HG03432 (cell line): Measurements from ENCODE around the gene VWA2.

Experiments used
- ATAC-seq: cut with Tn5 transposase; IDR thresholded peaks from one replicate; pipeline ENCODE4 v1.9.1; 2021; ENCODE audit warnings: mild to moderate bottlenecking, moderate library complexity; ENCODE audit not compliant: unreplicated experiment

Gene VWA2, protein sequence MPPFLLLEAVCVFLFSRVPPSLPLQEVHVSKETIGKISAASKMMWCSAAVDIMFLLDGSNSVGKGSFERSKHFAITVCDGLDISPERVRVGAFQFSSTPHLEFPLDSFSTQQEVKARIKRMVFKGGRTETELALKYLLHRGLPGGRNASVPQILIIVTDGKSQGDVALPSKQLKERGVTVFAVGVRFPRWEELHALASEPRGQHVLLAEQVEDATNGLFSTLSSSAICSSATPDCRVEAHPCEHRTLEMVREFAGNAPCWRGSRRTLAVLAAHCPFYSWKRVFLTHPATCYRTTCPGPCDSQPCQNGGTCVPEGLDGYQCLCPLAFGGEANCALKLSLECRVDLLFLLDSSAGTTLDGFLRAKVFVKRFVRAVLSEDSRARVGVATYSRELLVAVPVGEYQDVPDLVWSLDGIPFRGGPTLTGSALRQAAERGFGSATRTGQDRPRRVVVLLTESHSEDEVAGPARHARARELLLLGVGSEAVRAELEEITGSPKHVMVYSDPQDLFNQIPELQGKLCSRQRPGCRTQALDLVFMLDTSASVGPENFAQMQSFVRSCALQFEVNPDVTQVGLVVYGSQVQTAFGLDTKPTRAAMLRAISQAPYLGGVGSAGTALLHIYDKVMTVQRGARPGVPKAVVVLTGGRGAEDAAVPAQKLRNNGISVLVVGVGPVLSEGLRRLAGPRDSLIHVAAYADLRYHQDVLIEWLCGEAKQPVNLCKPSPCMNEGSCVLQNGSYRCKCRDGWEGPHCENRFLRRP

DNA sequence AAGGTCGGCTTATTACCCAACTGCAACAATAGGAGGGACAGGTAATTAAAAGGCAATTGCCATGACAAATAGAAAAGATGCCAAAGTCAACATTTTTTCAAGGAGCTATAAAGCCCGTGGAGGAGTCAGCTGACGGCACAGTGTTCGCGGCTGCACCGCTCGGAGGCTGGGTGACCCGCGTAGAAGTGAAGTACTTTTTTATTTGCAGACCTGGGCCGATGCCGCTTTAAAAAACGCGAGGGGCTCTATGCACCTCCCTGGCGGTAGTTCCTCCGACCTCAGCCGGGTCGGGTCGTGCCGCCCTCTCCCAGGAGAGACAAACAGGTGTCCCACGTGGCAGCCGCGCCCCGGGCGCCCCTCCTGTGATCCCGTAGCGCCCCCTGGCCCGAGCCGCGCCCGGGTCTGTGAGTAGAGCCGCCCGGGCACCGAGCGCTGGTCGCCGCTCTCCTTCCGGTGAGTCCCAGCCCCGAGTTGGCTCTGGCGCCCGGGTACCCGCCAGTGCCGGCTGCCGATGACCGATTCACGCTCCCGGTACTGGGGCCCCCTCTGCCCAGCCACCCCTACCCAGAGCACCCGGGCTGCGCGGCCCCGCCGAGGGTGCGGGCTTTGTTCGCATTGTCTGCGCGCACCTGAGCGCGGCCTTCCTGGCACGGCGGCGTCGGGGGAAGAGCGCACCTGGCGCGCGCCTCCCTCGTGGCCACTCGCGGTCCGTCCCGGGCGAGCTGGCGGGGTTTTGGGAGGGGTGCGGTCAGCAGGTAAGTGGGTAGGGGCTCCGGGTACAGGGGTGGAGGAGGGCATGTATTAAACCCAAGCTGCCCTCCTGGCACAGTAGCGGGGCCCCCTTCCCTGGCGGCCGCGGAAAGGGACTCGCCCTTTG lies at the start of gene VWA2:
Gene VWA2 (plus strand): TSS at position 138 of the 877 bp plus-strand sequence. CDS start 9,460 bp downstream, outside the sequence.
- peak; percentile 57 for ATAC-seq

DNA sequence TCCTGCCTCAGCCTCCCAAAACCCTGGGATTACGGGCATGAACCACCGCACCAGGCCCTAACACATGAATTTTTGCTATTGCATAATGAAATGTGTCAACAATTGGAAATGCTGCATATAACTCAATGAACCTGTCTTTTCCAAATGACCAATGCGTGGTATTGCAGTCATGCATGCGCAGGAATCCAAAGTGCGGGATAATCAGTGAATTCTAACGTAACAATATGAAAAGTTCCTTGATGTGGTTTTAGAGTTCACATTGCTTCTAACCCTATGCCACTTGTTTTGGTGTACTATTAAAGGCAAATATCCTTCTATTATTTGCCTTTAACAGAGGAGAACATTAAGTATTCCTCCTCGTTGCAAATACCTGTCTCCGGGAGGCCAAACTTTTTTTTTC lies 49.4 kb upstream of the VWA2 start:
- ATAC-seq = no peak

DNA sequence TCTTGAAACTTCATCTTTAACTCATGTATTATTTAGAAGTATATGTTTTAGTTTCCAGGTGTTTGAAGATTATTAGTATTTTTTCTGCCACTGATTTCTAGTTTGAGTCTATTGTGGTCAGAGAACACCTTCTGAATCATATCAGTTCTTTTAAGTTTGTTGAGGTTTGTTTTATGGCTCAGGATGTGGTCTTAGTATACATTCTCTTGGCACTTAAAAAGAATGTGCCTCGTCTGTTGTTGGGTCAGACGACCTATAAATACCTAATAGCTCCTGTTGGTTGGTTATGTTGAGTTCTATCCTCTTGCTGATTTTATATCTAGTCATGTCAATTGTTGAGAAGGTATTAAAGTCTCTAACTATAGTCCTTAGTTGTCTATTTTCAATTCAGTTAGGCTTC lies 44.0 kb upstream of the VWA2 start:
- peak; percentile 96 for ATAC-seq

DNA sequence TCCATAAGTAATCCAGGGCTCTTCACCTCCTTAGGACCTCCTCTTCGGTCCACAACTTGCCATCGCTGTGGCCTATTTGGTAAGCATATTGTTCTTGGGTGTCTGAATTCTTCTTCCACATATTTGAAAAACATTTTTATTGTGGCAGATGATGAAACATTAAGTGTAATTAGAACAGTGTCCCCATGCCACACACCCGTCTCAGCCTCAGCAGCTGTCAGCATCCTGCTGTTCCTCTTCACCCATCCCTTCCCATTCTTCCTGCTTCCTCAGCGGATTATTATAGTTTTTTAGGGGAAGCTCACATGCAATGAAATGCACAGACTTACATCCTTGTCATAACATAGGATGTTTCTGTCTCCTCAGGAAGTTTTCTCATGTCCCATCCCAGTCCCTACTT lies 39.8 kb upstream of the VWA2 start:
- no peak for ATAC-seq

DNA sequence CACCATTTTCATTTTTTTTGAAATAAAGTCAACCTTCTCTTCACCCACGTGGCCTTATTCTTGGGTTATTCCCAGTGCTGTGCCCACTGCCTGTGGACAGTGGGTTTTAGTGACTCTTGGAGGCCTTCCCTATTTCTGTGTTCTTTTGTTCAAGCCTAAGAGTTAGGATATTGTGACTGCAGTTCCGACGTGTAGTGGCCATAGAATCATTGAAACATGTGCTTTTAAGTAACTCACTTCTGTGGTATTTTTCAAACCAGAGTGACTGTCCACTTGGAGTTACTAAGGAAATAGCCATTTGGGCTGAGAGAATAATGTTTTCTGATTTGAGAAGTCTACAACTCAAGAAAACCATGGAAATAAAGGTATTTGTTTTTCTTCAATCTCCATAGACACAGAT lies 36.2 kb upstream of the VWA2 start:
- ATAC-seq = no peak

DNA sequence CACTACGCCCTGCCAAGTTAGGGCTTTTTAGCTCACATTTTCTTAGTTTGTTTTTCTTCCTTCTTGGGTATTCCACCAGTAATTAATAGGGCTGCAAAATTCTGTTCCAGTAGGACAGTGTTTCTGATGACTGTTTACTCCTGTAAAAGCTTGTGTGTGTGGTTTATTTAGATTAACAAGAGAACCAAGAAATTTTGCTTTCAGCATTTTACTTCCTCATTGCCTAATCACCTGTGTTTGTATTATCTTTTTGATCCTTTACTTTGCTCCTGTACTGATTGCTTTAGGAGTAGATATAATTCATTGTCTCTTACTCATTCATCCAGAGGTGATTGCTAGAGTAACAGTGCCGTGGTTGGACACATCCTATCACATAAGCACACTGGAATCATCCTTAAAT lies 32.2 kb upstream of the VWA2 start:
- ATAC-seq = no peak

DNA sequence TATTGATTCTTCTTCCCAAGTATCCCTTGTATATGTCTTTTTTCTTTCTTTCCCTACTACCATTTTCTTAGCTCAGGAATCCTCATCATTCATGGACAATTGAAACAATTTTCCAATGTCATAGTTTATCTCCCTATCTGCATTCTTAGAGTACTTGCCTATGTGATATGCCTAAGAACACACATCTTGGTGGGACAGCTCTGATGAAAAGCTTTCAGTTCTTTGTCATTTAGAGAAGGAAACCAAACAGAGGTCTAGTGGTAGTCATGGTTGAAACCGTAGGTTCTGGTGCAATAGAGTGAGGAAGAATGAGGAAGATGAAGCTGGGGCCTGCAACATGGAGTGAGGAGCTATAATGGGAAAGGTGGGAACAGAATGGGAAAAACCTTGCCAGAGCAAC lies 31.7 kb upstream of the VWA2 start:
- ATAC-seq = no peak

DNA sequence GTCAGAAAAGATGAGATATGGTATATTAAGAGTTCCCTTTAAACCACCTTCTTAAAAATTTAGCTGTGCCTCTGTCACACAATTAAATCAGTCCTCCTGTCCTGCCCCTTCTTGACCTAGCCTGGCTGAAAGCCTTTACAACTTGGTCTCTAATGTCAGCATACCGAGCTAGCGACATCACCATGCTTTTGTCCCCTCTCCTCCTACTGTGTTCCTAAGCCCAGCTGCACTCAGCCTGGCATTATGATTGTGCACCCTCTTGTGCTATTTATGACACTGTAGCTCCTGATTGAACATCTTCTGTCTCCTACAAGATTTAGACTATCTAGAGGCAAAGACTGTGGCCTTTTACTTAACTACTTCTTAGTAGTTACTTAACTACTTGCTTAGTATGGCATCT lies 30.7 kb upstream of the VWA2 start:
- ATAC-seq = no peak

DNA sequence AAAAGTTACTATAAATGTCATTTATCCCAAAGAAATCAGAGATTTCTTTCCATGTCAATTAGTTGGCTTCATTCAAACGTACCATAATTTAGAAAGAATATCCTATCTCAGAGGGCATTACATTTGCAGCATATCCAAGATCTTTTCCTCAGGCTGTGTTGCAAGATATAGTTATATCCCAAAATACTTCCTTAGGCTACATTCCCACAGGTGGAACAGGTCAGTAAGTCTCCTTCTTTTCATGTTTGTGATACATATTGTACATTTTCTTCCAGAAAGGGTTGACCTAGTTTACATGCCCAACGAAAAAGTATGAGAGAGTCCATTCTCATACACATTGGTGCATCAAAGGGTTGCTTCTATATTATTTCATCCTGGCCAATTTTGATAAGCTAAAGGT lies 26.9 kb upstream of the VWA2 start:
- no peak for ATAC-seq

DNA sequence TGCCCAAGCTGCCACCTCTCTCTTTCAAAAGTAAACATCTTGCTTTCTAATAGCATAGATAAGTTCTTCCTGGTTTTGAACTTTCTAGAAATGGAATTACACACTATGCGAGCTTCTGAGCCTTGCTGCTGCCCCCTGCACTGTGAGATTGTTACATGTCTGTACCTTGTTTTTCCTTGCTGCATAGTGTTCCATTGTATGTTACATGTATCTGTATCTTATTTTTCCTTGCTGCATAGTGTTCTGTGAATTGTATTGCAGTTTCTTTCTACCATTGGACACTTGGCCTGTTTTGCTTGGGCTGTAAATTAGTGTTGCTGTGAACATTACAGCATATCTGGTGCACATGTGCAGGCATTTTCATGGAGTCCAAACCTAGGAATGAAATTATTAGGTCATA lies 24.0 kb upstream of the VWA2 start:
- ATAC-seq = no peak

DNA sequence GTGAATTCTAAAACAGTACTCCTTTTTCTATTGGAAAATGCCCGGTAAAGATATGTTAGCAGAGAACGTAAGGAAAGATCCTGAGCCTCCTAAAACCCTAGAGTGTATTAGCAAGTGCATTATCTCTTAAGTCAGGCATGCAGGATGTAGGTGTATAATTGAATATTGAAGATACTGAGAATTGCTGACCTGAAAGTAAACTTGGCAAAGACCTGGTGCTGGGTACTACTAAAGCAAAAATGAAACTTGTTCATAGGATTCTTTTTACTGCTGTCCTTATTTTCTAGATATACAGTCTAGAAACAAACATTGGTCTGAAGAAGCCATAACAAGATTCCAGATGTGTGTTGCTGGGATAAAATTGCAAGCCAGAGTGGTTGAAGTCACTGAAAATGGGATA lies 18.8 kb upstream of the VWA2 start:
- no peak for ATAC-seq

DNA sequence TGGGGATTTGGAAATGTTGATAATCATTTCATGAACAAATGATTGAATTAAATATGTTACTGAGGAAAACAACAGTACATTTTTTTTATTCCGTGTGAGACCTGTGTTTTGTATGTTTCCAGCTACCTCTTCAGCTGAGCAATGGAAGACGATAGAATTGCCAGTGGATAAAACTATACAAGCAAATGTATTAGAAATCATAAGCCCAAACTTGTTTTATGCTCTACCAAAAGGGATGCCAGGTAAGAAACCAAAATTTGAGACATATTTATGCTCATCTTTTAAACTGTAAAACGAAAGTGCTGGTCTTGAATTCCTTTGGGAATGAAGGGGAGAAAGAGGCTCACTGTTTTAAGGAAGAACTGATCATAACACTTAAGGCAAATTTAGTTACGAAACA lies 17.8 kb upstream of the VWA2 start:
- ATAC-seq = no peak

DNA sequence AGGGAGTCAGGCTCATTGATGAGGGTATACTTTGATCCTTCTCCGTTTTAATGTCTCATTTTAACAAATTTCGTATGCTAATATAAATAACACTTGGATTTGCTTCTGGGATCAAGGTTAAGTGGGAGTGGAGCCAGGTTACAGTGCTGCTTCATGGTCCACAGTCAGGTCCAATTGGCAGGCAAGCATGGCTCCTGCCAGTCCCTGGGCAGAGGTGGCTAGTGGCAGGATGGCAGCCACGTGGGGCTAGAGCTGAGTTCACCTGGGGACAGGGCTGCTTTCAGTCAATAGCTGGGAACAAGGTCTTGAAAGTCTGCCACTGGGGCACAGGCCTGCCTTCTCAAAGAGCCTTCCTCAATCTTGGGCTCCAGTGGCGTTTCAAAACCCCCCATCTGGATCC lies 16.0 kb upstream of the VWA2 start:
- ATAC-seq = no peak

DNA sequence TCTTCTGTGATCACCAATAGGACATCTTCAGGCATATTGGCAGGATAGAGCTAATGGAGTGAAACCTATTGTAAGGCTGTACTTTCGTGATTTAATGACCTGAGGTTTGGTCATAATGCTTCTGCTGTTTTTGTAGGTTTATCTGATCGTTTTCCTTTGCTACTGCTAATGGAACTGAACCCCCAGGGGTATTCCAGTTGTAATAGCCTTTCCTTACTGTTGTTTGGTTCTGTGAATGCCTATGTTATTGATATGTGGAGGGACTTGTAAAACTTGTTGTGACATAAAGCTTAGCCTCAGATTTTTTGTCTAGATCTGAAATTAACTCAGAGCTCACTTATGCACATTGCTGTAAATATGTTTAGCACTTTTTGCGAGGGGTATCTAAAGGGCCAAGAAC lies 10.9 kb upstream of the VWA2 start:
- ATAC-seq = no peak

DNA sequence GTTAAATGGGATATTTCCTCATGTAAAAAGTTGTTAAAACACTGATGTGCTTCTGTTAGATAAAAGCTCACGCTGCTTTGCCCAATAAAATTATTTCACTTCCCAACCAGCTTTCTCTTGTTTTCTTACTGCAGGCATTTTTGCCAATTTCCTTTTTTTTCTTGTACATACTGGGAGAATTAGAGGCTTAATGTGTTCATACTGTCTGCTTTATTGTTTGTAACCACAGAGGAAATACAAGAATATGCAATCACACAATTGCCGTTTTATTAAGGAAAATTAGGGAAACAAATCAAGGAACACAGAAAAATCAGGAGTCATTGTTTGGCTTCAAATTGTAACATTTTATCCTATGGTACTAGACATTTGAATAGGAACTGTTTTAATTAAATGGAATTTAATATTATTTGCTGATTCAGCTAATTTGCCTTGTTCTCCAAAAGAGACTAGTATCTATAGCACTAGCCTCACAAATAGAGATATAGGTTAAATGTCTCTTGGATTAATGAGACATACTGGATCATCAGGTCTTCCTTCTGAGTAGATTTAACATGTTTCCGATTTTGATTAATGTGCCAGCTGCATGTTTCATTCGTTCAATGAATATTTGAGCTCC lies 6.4 kb upstream of the VWA2 start:
- ATAC-seq = no peak

DNA sequence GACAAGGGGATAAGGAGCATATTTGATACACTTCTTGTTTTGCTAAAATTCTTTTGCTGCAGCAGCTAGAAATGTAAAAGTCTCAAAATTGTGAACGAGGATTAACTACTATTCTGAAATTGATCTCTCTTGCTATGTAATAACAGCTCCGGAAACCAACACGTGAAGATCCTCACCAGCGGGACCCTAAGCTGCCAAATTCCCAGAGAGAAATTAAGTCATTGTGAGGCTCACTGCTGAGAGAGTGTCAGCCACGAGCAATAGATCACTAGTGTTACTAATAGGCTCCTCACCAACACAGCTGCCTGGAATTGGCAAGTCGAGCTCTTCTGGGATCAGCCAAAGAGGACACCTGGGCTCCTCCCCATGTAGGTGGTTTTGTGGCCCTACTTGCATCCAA lies 5.6 kb upstream of the VWA2 start:
- no peak for ATAC-seq

DNA sequence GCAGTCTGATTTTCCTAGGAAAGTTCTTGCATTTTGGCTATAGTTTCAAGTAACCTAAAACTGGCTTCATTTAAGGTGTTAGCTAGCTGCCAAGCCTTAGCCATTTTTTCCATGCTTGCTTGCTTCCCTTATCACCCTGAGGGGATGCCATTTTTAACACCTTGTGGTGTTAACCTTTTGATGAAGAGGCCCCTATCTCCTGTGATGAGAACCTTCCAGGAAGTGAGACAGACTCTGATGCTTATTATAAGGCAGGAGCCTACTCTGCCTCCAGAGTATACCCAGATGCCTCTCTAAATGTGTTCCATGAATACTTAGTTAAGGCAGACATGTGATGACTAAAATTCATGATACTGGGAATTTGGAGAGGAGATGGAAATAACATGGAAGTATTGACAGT lies 4.9 kb upstream of the VWA2 start:
- ATAC-seq = no peak

DNA sequence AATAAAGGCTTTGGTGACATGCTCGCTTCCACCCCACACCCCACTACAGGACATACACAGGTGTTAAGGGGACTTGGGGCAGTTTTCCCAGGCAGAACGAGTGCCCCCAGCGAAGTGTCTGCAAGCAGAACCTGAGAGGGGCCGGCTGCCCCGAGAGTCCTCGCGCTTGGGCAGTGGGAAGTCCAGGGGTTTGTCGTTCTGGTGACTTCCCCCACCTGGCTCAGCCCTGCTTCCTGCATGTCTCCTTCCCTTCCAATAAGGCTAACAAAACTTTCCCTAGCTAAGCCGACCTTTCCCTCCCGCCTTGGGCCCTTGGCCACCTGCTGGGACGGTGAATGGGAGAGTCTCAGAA lies 916 bp downstream of the VWA2 start:
- ATAC-seq = no peak

DNA sequence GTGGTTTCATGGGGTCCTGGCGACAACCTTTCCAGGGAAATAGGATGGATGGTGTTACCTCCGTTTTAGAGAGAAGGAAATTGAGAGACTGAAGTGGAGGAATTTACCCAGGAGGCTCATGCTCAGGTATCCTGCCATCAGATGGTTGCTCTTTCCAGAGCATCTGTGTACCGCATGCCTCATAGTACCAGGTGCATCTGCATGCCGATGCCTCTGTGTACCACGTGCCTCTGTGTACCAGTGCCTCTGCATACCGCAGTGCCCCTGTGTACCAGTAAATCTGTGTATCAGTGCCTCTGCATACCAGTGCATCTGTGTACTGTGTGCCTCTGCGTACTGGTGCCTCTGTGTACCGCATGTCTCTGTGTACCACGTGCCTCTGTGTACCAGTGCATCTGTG lies 3.2 kb downstream of the VWA2 start:
- ATAC-seq = no peak

DNA sequence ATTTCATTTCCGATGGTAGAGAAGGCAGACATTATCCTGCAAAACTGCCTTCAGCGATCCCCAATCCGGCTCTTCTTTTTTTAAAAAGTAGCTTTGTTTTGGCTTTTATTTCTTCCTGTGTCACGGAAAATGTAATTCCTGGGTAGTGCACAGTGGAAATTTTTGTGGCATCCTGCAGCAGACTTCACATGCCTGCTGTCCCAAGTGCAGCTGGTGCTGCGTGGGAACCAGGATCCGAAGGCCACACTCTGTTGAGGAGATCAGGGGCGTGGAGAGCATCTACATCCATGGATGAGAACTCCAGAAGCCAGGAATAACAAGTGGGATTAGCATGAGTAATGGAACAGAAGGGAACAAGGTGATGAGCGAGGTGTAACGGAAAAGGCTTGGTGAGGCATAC lies 4.6 kb downstream of the VWA2 start:
- no peak for ATAC-seq

DNA sequence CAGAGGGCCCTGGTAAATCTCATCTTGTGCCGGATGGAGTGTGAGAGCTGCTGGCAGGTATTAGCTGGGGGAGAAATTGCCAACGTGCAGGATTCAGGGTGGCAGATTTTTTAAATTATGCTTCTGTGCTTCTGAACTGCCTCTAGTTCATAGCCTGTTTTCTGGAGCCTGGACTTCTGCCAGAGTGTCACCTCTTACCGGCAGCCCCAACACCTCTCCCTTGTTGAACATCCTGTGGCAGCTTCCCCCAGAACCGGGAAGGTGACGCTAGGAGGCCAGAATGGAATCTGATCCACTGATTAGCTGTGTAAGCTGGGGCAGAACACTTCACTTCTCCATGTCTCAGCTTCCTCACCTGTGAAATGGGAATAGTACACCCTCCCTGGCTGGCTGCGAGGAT lies 5.1 kb downstream of the VWA2 start:
- no peak for ATAC-seq
